Measurements from ENCODE around the gene SLC49A3. TPM values are rescaled to one million over a fixed set of nuclear protein-coding genes. Genes with fewer than 3 reads are reported as not detected.

SLC49A3 gene
- total RNA-seq, 1 experiment from 2014 or later = 6.9 TPM

DNA sequence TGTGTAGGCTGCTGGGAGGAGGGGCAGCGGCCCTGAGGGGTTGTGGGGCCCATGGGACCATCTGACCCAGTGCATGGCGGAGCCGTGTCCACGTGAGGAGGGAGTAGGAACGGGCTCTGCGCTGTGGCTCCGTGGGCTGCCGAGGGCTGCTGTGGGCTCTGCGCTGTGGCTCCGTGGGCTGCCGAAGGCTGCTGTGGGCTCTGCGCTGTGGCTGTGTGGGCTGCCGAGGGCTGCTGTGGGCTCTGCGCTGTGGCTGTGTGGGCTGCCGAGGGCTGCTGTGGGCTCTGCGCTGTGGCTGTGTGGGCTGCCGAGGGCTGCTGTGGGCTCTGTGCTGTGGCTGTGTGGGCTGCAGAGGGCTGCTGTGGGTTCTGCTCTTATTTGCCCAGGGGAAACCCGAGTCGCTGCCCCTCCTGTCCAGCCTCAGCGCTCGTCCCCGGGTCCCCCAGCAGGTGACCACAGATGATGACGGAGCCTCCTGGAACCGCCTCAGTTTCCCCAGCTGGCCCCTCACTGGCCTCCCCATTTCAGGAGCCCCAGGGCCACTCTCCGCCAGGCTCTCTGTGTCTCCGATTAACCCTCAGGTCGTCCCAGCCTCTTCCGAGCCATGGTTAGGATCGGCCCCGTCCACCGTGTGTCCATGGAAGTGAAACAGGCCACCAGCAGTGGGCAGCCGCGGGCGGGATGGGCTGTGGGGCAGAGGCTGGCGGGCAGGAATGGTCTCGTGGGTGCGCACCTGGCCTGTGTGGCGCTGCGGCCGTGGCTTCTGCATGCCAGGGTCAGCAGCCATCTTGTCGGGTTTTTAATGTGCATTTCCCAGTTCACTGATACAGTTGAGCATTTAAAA, 36.7 kb upstream of the SLC49A3 start:
- no peak overlapping the region for H3T11ph ChIP-seq (ENCODE audit: low read length)
- Mint-ChIP-seq H3K27ac (peak overlapping the region in 1 of 3 experiments; percentile 27; a peak in 2 of 7 replicates), H3K4me1 (no peaks in the 10 kb centered on the region), H3K27me3 (ENCODE audit: low read depth) (no peaks in the 10 kb centered on the region; the same call in 1 of the 2 replicates), H3K9me3 (no peaks in the 10 kb centered on the region; a peak in 1 of 5 replicates), H3K4me3 (no peak overlapping the region; a peak in 1 of 5 replicates), H3K36me3 (ENCODE audit: insufficient read depth in 1 of 3, low read depth in 3 of 3) (peaks cover 23 to 48% (median 29%) of the 10 kb centered on the region in 3 experiments; a peak in 6 of 7 replicates)
- no peak overlapping the region for H2AFZ ChIP-seq (ENCODE audit: low read length)
- H2BK20ac ChIP-seq (ENCODE audit: low read depth, low read length, poor library complexity, severe bottlenecking) = no peak overlapping the region
- H4K5ac ChIP-seq (ENCODE audit: insufficient read length, low read depth, low read length) = no peak overlapping the region
- no peak overlapping the region for H3K56ac ChIP-seq (ENCODE audit: insufficient read length, low read depth, low read length)
- H4K8ac ChIP-seq (replicated peaks; ENCODE audit: insufficient read length, low read depth, low read length) = no peak overlapping the region
- H4K20me1 ChIP-seq (ENCODE audit: control insufficient read depth, insufficient read depth, insufficient read length) = no peaks in the 10 kb centered on the region
- H2BK120ac ChIP-seq (ENCODE audit: low read depth, low read length, poor library complexity, severe bottlenecking) = no peak overlapping the region
- H3K9ac ChIP-seq (ENCODE audit: extremely low read depth, insufficient read length, low read length) = no peak overlapping the region
- no peaks in the 10 kb centered on the region for H3K23me2 ChIP-seq (ENCODE audit: insufficient read length, low read depth, low read length, poor library complexity, severe bottlenecking)
- no CpG with 5 or more reads among the region's 41 CpGs for WGBS (ENCODE audit: extremely low coverage, insufficient read length, low lambda C conversion rate)
- H3K79me1 ChIP-seq (ENCODE audit: insufficient read depth, low read depth, low read length, poor library complexity, severe bottlenecking) = peaks cover 3% of the 10 kb centered on the region
- H3K79me2 ChIP-seq (ENCODE audit: insufficient read depth, low read length) = peaks cover 24% of the 10 kb centered on the region; the same call in 1 of the 2 replicates
- no peak overlapping the region for H3K14ac ChIP-seq (ENCODE audit: insufficient read depth, low read length)
- no peak overlapping the region for H3K27ac ChIP-seq (ENCODE audit: insufficient read length, low read depth, low read length)
- H2BK12ac ChIP-seq (ENCODE audit: insufficient read length, low read depth, low read length) = no peak overlapping the region
- no peak for DNase-seq
- H3K4me1 ChIP-seq (ENCODE audit: insufficient read depth, low read length) = no peaks in the 10 kb centered on the region
- H3K23ac ChIP-seq (ENCODE audit: insufficient read length, low read depth, low read length) = no peak overlapping the region
- H3K27me3 ChIP-seq (ENCODE audit: insufficient read depth, low read length) = no peaks in the 10 kb centered on the region
- TF ChIP-seq, protein P1, sequence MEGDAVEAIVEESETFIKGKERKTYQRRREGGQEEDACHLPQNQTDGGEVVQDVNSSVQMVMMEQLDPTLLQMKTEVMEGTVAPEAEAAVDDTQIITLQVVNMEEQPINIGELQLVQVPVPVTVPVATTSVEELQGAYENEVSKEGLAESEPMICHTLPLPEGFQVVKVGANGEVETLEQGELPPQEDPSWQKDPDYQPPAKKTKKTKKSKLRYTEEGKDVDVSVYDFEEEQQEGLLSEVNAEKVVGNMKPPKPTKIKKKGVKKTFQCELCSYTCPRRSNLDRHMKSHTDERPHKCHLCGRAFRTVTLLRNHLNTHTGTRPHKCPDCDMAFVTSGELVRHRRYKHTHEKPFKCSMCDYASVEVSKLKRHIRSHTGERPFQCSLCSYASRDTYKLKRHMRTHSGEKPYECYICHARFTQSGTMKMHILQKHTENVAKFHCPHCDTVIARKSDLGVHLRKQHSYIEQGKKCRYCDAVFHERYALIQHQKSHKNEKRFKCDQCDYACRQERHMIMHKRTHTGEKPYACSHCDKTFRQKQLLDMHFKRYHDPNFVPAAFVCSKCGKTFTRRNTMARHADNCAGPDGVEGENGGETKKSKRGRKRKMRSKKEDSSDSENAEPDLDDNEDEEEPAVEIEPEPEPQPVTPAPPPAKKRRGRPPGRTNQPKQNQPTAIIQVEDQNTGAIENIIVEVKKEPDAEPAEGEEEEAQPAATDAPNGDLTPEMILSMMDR (conservative IDR thresholded peaks at IDR 0.05) = no peak
- H3K4me2 ChIP-seq (ENCODE audit: insufficient read depth, insufficient read length, low read length) = no peak overlapping the region
- no peak overlapping the region for H2AK5ac ChIP-seq (ENCODE audit: insufficient read length, low read length)
- no peak overlapping the region for H2BK15ac ChIP-seq (ENCODE audit: low read depth, low read length)
- no peak overlapping the region for H4K91ac ChIP-seq (ENCODE audit: insufficient read length, low read depth, low read length)
- no peaks in the 10 kb centered on the region for H3K9me3 ChIP-seq (ENCODE audit: control insufficient read depth, low read depth, low read length)
- H2BK5ac ChIP-seq (ENCODE audit: insufficient read length, low read length) = no peak overlapping the region
- no peak overlapping the region for H3K4ac ChIP-seq (ENCODE audit: low read depth, low read length)
- no peak overlapping the region for H3K18ac ChIP-seq (ENCODE audit: insufficient read length, low read depth, low read length)
